ENCODE measurements around the gene GK. TPM values are rescaled to one million over a fixed set of nuclear protein-coding genes. Genes with fewer than 3 reads are reported as not detected.
A peak's percentile ranks its signal among the peaks of the same experiment; 100 is the strongest.
"Not testable (repeated sequence)": the region's sequence is repeated elsewhere in the genome, so short reads cannot be mapped to it uniquely, and the experiment has no call there.

The GK gene
- total RNA-seq, 1 donor = 5.8 TPM

- TF ChIP-seq CTCF (IDR thresholded peaks at IDR 0.05; ENCODE audit: extremely low read depth, low read depth, low read length) = no peak
- H3K4me1 ChIP-seq (ENCODE audit: insufficient read depth, low read length) = no peaks in the 10 kb centered on the region
- peaks cover 4% of the 10 kb centered on the region for H3K9me3 ChIP-seq (ENCODE audit: low read depth, low read length)
- H3K27me3 ChIP-seq (ENCODE audit: insufficient read depth, low read length) = no peaks in the 10 kb centered on the region
- peak overlapping the region; percentile 24 for H3K27ac ChIP-seq (ENCODE audit: low read depth, low read length)
- peak overlapping the region; percentile 24 for H3K4me2 ChIP-seq (ENCODE audit: insufficient read depth, low read length)
- no peaks in the 10 kb centered on the region for H4K20me1 ChIP-seq (ENCODE audit: insufficient read depth, low read length)
- H3K79me2 ChIP-seq (ENCODE audit: insufficient read depth, low read length) = no peaks in the 10 kb centered on the region
- peak; percentile 90 for DNase-seq (ENCODE audit: insufficient read length, low spot score, missing footprints)
- no peak overlapping the region for H2AFZ ChIP-seq (ENCODE audit: low read length)
- no peak overlapping the region for H3K4me3 ChIP-seq (ENCODE audit: insufficient read depth, low read length)
- no peaks in the 10 kb centered on the region for H3K36me3 ChIP-seq (ENCODE audit: insufficient read depth, low read length)
Observed at GRCh38 chrX:30620980-30621618, 32.1 kb upstream of the GK start.

- H3K9me3 ChIP-seq (ENCODE audit: low read depth, low read length) = peaks cover 4% of the 10 kb centered on the region
- no peak for TF ChIP-seq CTCF (IDR thresholded peaks at IDR 0.05; ENCODE audit: extremely low read depth, low read depth, low read length)
- DNase-seq (ENCODE audit: insufficient read length, low spot score, missing footprints) = no peak
- no peaks in the 10 kb centered on the region for H3K36me3 ChIP-seq (ENCODE audit: insufficient read depth, low read length)
- H4K20me1 ChIP-seq (ENCODE audit: insufficient read depth, low read length) = no peaks in the 10 kb centered on the region
- H3K27me3 ChIP-seq (ENCODE audit: insufficient read depth, low read length) = no peaks in the 10 kb centered on the region
- H3K4me2 ChIP-seq (ENCODE audit: insufficient read depth, low read length) = no peak overlapping the region
- no peak overlapping the region for H2AFZ ChIP-seq (ENCODE audit: low read length)
- H3K79me2 ChIP-seq (ENCODE audit: insufficient read depth, low read length) = no peaks in the 10 kb centered on the region
- H3K4me1 ChIP-seq (ENCODE audit: insufficient read depth, low read length) = no peaks in the 10 kb centered on the region
- no peak overlapping the region for H3K4me3 ChIP-seq (ENCODE audit: insufficient read depth, low read length)
- no peak overlapping the region for H3K27ac ChIP-seq (ENCODE audit: low read depth, low read length)
Observed at GRCh38 chrX:30622361-30622760, 30.9 kb upstream of the GK start.

GRCh38 chrX:30626402-30626801, 26.8 kb upstream of the GK start:
- Histone ChIP-seq H3K36me3 (ENCODE audit: insufficient read depth, low read length) (no peaks in the 10 kb centered on the region), H3K27me3 (ENCODE audit: insufficient read depth, low read length) (no peaks in the 10 kb centered on the region), H3K79me2 (ENCODE audit: insufficient read depth, low read length) (no peaks in the 10 kb centered on the region), H4K20me1 (ENCODE audit: insufficient read depth, low read length) (no peaks in the 10 kb centered on the region), H3K4me2 (ENCODE audit: insufficient read depth, low read length) (no peak overlapping the region), H2AFZ (ENCODE audit: low read length) (no peak overlapping the region), H3K9me3 (ENCODE audit: low read depth, low read length) (peaks cover 4% of the 10 kb centered on the region), H3K4me1 (ENCODE audit: insufficient read depth, low read length) (no peaks in the 10 kb centered on the region), H3K27ac (ENCODE audit: low read depth, low read length) (no peak overlapping the region), H3K4me3 (ENCODE audit: insufficient read depth, low read length) (no peak overlapping the region)
- no peak for DNase-seq (ENCODE audit: insufficient read length, low spot score, missing footprints)
- no peak for TF ChIP-seq CTCF (IDR thresholded peaks at IDR 0.05; ENCODE audit: extremely low read depth, low read depth, low read length)

GRCh38 chrX:30627818-30628652, 25.2 kb upstream of the GK start:
- Histone ChIP-seq H3K36me3 (ENCODE audit: insufficient read depth, low read length) (no peaks in the 10 kb centered on the region), H3K27me3 (ENCODE audit: insufficient read depth, low read length) (no peaks in the 10 kb centered on the region), H3K4me2 (ENCODE audit: insufficient read depth, low read length) (no peak overlapping the region), H3K4me3 (ENCODE audit: insufficient read depth, low read length) (no peak overlapping the region), H3K79me2 (ENCODE audit: insufficient read depth, low read length) (no peaks in the 10 kb centered on the region), H3K4me1 (ENCODE audit: insufficient read depth, low read length) (no peaks in the 10 kb centered on the region), H3K27ac (ENCODE audit: low read depth, low read length) (no peak overlapping the region), H4K20me1 (ENCODE audit: insufficient read depth, low read length) (no peaks in the 10 kb centered on the region), H3K9me3 (ENCODE audit: low read depth, low read length) (no peaks in the 10 kb centered on the region), H2AFZ (ENCODE audit: low read length) (no peak overlapping the region)
- no peak for DNase-seq (ENCODE audit: insufficient read length, low spot score, missing footprints)
- no peak for TF ChIP-seq CTCF (IDR thresholded peaks at IDR 0.05; ENCODE audit: extremely low read depth, low read depth, low read length)

GRCh38 chrX:30634070-30634469, 19.2 kb upstream of the GK start:
- not testable (repeated sequence) for H2AFZ ChIP-seq (ENCODE audit: low read length); H3K9me3 ChIP-seq (ENCODE audit: low read depth, low read length); H3K4me1 ChIP-seq (ENCODE audit: insufficient read depth, low read length); H3K4me3 ChIP-seq (ENCODE audit: insufficient read depth, low read length); H3K4me2 ChIP-seq (ENCODE audit: insufficient read depth, low read length); H3K27ac ChIP-seq (ENCODE audit: low read depth, low read length); DNase-seq (ENCODE audit: insufficient read length, low spot score, missing footprints); H3K27me3 ChIP-seq (ENCODE audit: insufficient read depth, low read length); H4K20me1 ChIP-seq (ENCODE audit: insufficient read depth, low read length); H3K79me2 ChIP-seq (ENCODE audit: insufficient read depth, low read length); H3K36me3 ChIP-seq (ENCODE audit: insufficient read depth, low read length)

Measured in osteoblast (primary cell).